ENCODE results near the gene PRPF8.

DNA sequence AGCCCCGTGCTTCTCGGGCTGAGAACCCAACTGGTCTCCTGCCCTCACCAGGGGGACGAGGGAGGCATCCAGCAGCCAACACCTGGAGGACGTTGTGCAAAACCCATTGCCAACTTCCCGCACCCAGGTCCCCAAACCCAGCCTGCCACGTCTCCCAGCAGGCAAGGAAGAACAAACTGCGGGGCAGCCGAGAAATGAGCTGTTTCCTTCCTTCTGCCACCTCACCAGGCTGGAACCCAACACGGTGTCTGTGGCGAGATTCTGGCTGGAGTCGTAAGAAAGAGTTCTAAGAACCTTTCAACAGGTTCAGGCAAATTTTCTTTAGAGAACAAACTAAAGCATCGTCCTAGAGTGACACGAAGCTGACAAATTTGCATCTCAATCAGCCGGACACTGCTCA, 59.6 kb downstream of the PRPF8 start:
- TF ChIP-seq, protein P1, sequence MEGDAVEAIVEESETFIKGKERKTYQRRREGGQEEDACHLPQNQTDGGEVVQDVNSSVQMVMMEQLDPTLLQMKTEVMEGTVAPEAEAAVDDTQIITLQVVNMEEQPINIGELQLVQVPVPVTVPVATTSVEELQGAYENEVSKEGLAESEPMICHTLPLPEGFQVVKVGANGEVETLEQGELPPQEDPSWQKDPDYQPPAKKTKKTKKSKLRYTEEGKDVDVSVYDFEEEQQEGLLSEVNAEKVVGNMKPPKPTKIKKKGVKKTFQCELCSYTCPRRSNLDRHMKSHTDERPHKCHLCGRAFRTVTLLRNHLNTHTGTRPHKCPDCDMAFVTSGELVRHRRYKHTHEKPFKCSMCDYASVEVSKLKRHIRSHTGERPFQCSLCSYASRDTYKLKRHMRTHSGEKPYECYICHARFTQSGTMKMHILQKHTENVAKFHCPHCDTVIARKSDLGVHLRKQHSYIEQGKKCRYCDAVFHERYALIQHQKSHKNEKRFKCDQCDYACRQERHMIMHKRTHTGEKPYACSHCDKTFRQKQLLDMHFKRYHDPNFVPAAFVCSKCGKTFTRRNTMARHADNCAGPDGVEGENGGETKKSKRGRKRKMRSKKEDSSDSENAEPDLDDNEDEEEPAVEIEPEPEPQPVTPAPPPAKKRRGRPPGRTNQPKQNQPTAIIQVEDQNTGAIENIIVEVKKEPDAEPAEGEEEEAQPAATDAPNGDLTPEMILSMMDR (IDR thresholded peaks at IDR 0.05; ENCODE audit: control extremely low read depth in 1 of 3, insufficient read depth in 1 of 3, low read depth in 1 of 3, low read length in 3 of 3): no peak
- no peak for TF ChIP-seq POLR2AphosphoS5 (IDR thresholded peaks at IDR 0.05; ENCODE audit: low read depth, low read length)
- no peak for TF ChIP-seq JUN (IDR thresholded peaks at IDR 0.05; ENCODE audit: low read depth, low read length)
- TF ChIP-seq POLR2A (IDR thresholded peaks at IDR 0.05; ENCODE audit: control extremely low read depth in 1 of 2, low read depth in 2 of 2, low read length in 2 of 2): no peak
- no peak for TF ChIP-seq SRF (IDR thresholded peaks at IDR 0.05; ENCODE audit: low read depth, low read length)
- TF ChIP-seq, protein P2, sequence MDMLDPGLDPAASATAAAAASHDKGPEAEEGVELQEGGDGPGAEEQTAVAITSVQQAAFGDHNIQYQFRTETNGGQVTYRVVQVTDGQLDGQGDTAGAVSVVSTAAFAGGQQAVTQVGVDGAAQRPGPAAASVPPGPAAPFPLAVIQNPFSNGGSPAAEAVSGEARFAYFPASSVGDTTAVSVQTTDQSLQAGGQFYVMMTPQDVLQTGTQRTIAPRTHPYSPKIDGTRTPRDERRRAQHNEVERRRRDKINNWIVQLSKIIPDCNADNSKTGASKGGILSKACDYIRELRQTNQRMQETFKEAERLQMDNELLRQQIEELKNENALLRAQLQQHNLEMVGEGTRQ (IDR thresholded peaks at IDR 0.05; ENCODE audit: low read length): no peak
- TF ChIP-seq YY1 (IDR thresholded peaks at IDR 0.05; ENCODE audit: low read depth, low read length): no peak
